ENCODE results near the gene VPS16.
"Not testable (repeated sequence)": the region's sequence is repeated elsewhere in the genome, so short reads cannot be mapped to it uniquely, and the experiment has no call there.

VPS16 gene

DNA sequence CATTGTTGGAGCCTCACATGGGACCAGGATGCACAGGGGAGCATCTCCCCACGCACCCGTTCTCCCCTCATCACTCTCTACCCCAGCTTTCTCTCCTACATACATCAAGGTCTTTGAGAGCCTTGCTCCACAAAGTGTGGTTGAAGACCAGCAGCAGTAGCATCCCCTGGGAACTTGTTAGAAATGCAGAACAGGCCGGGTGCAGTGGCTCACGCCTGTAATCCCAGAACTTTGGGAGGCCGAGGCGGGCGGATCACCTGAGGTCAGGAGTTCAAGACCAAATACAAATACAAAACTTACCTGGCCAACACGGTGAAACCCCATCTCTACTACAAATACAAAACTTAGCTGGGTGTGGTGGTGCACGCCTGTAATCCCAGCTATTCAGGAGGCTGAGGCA is 32.6 kb upstream of the VPS16 start:
- DNase-seq, result not testable (repeated sequence)

DNA sequence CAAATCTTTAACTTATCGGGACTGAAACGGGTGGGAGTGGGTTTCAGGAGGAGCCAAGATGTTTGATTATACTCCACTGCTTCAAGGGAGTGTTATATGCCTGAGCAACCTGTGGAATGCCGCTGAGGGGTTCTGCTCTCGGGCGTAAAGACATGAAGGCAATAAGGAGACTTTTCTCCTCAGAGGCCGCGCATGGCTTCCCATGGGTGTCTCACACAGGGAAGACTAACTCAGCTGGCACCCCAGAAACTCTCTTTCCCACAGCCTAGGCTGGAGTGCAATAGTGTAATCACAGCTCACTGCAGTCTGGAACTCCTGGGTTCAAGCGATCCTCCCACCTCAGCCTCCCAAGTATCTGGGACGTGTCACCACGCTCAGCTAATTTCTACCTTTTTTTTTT is 30.9 kb upstream of the VPS16 start:
- DNase-seq, result no peak

DNA sequence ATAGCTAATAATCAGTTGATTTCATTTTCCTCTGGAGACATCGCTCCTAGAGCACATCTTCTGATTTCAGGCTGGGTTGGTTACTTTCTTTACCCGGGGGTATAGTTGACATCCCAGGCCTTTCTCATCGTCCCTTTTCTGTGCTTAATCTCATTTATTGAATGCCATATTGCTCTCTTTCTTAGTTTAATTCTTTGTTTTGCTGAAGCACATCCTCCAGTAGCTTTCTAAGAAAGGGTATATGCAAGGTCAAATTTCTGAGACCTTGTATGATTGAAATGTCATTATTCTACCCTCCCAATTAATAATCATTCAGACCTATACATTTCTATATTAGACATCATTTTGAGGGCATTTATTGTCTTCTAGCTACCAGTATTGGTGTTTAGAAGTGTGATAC is 28.4 kb upstream of the VPS16 start:
- DNase-seq, result no peak

DNA sequence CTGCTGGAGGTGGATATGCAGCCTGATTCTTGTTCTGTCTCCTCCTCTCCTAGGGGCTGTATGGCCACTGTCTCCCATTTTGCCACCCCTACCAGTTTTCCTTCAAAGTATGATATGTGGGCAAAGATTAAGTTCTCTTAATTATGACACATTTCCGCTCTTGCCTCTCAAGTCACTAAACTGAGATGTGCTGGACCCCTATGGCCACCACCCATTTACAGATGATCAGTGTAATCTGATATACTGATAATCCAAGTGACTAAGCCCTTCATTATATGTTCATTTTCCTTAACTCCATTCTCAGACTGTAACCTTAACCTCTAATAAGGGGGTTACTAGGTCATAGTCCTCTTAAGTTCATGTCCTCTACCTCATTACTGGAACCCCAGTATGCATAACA is 26.5 kb upstream of the VPS16 start:
- no peak for DNase-seq

DNA sequence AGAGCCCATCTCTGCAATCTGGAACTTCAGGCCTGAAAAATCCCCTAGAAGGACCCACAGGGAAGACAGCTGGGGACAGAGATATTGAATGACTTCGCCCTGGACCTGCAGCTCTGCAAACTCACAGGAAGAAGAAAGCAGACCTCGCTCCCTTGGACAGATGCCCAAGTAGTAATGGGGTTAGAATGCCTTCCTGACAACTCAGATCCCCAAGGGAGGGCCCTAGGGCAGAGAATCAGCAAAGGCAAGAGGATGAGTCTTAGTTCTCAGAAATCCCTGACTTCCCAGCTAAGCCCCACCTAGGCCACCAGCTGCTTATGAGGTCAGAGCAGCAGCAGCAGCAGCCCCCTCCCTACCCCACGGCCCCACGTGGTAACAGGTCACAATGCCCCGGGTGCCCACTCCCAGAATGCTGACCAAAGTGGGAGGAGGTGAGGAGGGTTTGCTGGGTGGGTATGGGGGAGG is 25.9 kb upstream of the VPS16 start, which contains the start of gene C20orf141:
Gene C20orf141, plus strand, starts transcription at position 401 of the 465 bp plus-strand sequence. CDS start 198 bp downstream, outside the sequence.
- DNase-seq, result no peak

DNA sequence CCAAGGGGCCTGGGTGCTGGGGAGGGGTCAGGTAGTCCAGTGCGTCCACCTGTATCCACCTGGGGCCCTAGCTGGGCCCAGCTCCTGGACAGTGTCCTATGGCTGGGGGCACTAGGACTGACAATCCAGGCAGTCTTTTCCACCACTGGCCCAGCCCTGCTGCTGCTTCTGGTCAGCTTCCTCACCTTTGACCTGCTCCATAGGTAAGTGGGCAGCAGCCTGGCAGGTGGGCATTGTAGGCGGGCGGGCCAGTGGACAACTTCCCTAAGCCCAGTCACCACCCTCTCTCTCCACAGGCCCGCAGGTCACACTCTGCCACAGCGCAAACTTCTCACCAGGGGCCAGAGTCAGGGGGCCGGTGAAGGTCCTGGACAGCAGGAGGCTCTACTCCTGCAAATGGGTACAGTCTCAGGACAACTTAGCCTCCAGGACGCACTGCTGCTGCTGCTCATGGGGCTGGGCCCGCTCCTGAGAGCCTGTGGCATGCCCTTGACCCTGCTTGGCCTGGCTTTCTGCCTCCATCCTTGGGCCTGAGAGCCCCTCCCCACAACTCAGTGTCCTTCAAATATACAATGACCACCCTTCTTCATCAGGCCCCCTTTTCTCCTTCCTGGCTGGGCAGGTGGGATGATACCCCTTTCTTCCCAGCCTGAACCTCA is 25.2 kb upstream of the VPS16 start:
- DNase-seq, result no peak

DNA sequence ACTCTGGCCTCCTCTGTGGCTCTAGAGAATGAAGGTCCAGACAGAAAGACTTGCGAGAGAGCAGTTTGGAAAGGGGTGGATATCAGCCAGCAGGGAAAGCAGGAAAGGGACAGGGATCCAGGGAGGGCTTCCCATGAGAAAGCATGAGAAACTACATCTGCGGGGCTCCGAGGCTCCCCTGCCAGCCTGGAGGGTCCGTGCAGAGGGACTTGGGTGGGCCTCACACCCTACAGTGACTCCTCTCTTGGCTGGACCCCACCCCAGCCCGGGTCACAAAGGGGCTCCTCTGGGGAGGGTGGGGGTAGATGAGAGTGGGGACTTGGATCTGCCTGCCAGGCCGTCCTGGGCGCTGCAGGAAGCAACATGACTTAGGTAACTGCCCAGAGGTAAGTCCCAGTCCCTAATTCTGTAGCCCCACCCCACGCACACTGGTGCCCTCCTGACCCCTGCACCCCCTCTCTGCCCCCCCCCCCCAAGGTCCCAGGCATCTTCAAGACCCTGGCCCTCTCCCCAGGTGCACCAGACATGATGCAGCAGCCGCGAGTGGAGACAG is 24.4 kb upstream of the VPS16 start, which contains the start of gene TMEM239:
Gene TMEM239, plus strand, starts transcription at position 335 of the 553 bp plus-strand sequence. Its CDS starts 191 bp downstream, at position 526.
- no peak for DNase-seq

DNA sequence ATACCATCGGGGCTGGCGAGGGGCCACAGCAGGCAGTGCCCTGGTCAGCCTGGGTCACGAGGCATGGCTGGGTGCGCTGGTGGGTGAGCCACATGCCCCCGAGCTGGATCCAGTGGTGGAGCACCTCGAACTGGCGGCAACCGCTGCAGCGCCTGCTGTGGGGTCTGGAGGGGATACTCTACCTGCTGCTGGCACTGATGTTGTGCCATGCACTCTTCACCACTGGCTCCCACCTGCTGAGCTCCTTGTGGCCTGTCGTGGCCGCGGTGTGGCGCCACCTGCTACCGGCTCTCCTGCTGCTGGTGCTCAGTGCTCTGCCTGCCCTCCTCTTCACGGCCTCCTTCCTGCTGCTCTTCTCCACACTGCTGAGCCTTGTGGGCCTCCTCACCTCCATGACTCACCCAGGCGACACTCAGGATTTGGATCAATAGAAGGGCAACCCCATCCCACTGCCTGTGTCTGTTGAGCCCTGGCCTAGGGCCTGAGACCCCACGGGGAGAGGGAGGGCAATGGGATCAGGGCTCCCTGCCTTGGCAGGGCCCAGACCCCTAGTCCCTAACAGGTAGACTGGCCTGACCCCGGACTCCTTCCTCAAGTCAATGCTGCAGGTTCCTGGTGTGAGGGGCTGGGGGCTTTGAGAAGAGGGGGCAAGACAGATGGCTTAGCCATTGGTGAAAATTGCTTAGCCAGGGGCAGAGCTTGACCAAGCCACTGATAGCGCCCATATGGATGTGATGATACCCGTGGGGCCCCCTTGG is 23.8 kb upstream of the VPS16 start:
- DNase-seq, result no peak

DNA sequence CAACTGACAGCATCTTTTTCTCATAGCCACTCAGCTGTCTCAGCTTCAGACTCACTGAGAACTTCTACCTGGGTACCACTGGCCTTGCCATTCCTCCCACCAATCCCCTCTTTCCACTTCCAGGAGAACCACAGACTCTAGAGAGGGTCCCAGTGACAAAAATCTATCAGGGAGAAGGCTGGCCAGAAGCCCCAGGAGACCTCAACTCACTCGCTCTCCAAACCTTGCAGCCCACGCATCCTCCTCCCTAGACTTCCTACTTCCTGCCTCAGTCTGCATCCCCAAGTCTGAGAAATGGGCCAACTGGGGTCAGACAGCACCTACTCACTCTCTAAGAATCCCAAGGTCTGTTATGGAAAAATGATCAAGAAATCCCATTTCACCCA is 23.2 kb upstream of the VPS16 start:
- no peak for DNase-seq

DNA sequence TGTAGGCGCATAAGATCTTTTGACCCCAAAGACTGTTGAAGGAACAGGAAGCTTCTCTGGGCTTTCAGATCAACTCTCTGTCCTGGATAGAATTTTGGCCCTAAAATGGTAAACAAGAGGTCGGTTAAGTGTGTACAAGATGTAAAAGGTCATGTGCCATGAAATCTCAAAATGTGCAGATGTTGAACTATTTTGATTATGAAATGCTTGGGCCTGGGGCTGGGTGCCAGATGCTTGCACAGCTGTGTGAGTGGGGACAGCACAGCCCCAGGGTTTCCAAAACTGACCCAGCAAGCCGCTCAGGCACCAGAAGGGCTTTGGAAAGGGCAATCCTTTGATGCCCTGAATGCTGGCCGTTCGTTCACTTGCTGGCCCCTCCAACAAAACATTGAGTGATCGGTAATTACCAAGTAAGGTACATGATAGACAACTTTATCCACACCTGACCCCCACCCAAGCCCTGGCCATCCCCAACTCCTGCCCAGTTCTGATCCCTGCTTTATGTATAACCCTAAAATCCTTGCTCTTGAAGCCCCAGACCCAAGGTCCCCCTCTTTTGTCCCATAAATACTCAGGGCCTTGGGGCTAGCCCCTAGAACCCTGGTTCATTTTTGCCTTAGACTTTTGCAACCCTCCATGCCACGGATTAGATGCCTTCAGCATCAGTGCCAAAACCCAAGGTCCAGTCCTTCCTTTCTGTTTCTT is 22.5 kb upstream of the VPS16 start:
- no peak for DNase-seq

DNA sequence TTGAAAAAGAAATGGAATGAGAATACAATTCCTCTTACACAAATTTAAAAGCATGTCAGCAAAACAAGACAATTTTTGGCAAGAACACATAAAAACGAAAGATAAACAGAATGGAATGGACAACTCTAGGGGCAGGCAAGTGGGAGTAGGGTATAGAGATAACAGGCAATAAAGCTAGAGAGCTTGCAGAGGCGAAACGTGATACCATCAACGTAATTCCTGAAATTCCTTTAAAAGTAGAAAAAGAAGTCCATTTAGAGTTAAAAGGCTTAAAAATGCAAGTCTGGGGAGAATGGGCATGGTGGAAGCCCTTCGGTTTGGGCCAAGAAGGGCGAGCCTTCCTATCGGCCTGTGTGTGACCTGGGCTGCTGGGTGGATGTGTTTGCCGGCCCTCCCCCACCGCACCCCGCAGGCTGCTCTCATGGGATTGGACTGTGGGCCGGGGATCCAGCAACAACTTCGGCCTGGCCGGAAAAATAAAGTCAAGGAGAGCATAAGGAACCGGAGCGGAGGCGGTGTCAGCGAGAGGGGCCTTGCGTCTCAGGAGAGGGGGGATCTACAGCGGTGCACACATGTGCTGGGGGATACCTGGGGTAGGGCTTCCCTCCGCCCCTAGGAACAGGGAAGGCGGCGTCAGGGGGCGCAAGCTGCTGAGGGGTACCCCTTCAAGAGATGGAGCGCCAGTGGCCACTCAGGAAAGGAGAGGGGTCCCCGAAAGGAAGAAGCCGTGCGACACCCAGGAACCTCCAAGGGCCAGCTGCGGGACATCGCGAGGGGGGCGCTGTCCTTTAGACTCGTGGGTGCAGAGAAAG is 20.3 kb upstream of the VPS16 start:
- no peak for DNase-seq

DNA sequence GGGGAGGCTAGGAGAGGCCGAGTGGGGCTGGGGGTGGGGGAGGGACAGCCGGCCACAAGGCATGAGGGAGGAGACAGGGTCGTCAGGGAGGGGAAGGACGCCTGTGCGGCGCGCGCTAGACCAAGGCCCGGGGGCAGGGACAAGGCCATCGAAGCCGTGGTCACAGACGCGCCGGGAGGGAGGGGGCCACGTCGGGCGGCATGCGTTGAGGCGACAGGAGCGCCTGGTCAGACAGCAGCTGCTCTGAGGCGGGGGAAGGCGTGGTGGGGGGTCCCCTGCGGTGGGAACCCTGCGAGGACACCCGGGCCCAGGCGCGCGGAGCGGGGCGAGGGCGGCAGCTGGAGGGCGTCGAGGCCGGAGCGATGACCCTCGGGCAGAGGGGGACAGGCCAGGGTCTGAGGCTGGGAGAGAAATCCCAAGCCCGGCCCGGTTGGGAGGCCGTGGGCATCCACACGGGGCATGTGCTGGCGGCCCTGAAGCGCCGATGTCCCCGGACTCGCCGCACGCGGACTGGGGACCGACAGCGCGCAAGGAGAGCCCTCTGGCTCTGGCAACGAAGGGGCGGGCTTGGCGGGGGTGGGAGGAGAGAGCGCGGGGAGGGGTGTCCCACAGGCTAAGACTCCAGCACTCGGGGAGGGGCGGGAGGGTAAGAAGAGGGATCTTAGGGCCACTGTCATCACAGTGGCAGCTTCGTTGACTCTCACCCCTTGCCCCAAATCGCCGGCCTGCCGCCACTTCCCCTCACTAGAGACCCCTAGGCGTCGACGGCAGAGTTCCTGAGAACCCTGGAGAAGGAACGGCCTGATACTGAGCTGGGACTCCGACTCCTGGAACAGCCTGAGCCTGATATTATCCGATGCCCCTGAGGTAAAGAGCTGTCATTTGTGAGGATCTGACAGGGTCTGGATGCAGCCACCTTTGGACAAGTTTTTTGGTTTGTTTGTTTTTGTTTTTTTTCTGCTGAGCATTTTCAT is 19.4 kb upstream of the VPS16 start:
- DNase-seq, result no peak

DNA sequence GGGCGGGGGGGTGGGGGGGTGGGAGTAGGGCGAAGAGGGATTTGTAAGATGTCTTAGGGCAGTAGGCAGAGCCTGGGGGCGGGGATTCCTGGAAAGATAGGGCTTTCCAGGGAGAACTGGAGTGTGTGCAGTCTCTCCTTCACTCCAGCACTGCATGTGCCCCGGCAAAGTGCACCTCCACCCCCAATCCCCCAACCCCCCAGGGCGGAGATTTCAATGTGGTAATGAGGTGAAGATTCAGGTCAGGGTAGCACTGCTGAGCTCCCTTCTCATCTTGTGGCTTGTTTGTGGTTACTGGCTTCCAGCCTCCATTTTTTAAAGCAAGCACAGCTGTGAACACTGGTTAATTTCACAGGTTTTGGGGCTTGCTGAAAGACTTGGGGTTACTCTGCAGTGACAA is 18.5 kb upstream of the VPS16 start:
- peak; percentile 64 for DNase-seq

DNA sequence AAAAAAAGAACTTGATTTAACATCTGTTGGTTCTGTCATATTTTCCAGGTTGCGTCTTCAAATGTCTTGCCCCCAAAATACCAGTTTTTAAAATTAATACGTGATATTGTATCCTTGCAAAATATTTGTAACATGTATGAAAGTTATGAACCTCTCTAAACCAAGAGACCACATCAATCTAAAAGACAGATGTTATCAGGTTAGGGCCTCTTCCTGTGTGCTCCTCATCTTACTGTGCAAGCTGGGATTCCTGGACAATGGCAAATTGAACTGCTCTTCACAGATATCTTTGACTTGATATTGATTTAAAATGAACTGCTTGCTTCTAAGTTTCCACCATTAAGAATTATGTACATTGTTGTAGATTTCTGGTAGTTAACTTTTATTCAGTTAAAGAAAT is 14.8 kb upstream of the VPS16 start:
- peak; percentile 26 for DNase-seq

DNA sequence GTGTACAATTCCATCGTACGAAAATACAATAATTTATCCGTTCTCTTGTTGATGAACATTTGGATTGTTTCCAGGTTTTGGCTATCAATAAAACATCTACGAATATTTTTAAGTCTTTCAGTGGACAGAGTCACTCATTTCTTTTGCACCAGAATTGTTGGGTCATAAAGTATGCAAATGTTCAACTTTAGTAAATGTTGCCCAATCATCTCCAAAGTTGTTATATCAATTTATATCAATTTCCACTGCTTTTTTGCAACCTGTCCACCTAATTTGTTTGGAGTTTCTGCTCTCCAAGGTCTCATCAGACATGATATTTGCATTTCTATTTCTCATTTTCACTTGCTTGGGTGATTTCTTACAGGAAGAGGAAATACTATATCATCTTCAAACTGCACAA is 13.9 kb upstream of the VPS16 start:
- no peak for DNase-seq

DNA sequence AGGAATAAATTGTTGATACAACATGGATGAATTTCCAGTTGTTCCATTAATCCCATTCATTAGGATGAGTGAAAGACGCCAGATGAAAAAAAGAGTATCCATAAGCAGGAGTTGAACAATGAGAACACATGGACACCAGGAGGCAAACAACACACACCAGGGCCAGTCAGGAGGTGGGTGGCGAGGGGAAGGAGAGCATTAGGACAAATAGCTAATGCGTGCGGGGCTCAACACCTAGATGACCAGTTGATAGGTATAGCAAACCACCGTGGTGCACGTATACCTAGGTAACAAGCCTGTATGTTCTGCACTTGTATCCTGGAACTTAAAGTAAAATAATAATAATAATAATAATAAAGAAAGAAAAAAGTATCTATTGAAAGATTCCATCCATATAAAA is 11.2 kb upstream of the VPS16 start:
- no peak for DNase-seq

DNA sequence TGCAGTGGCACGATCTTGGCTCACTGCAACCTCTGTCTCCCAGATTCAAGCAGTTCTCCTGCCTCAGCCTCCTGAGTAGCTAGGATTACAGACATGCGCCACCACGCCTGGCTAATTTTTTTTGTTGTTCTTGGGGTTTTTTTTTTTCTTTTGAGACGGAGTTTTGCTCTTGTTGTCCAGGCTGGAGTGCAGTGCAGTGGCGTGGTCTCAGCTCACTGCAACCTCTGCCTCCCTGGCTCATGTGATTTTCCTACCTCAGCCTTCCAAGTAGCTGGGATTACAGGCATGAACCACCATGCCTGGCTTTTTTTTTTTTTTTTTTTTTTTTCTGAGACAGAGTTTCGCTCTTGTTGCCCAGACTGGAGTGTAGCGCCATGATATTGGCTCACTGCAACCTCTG is 9.3 kb upstream of the VPS16 start:
- DNase-seq, result not testable (repeated sequence)

DNA sequence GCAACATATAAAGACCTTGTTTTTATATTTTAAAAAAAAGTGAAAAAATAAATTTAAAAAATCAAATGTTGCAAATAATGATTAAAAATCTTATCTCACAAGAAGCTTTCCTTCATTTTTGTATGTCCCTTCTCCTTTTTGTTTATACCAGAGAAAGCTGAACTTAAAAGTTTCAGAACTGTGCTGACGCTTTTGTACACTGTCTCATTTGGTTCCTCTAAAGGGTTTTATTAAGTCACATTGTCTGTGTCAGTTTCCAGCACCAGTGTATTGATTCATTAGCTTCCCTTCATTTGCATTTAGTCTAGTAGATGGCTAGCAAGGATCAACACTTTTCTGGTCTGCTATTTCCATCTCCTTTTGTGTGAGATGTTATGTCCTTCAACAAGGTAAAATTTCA is 6.8 kb upstream of the VPS16 start:
- no peak for DNase-seq

DNA sequence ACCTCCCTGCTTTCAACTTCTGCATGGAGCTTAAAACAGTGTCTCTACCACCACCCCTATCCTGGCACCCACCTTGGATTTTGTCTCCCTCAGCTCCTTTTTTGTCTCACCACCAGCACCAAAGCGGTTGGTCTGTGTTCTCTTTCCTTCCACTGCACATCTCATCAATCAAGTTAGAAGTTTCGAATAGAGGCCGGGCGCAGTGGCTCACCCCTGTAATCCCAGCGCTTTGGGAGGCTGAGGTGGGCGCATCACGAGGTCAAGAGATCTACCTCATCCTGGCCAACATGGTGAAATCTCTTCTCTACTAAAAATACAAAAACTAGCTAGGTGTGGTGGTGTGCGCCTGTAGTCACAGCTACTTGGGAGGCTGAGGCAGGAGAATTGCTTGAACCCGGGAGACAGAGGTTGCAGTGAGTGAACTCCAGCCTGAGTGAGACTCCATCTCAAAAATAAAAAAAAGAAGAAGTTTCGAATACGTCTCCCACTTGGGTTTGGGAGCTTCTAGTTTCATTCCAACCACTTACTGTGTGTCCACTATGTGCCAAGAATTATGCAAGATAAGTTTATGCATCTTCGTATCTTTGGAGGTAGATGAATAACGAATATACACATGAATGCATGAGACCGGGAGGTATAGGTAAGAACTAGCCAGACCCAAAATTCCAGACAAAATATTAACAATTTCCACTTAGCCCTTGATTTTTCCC is 6.0 kb upstream of the VPS16 start:
- no peak for DNase-seq

DNA sequence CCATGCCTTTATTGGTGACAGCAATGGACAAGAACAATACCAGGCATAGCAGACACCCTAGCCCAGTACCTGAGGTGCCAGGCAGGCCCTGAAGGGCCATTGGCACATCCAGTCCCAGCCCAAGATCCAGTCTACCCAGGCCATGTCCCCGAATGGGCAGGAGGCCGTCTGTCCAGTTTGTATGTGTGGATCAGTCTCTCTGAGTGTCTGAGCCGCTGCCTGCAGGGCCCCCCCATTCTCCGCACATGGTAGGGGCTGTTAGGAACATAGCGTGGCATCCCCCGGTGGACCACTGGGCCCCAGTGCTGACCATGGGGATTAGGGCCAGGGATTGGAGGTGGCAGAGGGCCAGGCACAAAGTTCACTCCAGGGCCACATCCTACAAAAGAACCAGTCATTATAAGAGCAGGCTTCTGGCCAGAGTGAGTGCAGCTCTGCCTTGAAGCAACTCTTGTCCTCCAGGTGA is 5.2 kb upstream of the VPS16 start:
- DNase-seq, result no peak

DNA sequence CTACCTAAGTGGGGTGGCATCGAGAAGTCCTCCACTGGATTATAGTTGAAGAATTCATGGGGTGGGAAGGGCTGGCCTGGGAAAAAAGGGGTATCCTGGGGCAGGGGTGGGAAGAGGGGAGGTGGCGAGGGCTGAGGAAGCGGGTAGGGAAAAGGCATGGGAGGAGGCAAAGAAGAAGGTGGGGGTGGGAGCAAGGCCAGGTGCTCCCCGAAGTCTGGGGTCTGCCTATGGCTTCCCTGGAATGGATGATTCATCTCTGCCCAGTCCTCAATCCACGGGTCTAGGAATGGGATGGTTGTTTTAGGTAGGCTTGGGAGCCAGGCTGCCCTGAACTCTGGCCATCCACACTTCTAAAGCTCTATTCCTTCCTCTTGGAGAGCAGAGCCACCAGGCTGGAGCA is 4.5 kb upstream of the VPS16 start:
- DNase-seq, result no peak
